AG09319 (cell line): Measurements from ENCODE around the gene RITA1.
A peak's percentile ranks its signal among the peaks of the same experiment; 100 is the strongest.

Experiments used
- DNase-seq: peaks from one replicate; pipeline ENCODE4 v3.0.0-alpha.2; 2010; ENCODE audit warnings: low read depth; ENCODE audit errors: extremely low read depth
- TF ChIP-seq, protein P1 (sequence below): IDR thresholded peaks from 2 replicates; pipeline ENCODE4 v1.5.1; 2011; ENCODE audit warnings: low read depth, mild to moderate bottlenecking, inconsistent platforms, low read length, moderate library complexity

The RITA1 gene

DNA sequence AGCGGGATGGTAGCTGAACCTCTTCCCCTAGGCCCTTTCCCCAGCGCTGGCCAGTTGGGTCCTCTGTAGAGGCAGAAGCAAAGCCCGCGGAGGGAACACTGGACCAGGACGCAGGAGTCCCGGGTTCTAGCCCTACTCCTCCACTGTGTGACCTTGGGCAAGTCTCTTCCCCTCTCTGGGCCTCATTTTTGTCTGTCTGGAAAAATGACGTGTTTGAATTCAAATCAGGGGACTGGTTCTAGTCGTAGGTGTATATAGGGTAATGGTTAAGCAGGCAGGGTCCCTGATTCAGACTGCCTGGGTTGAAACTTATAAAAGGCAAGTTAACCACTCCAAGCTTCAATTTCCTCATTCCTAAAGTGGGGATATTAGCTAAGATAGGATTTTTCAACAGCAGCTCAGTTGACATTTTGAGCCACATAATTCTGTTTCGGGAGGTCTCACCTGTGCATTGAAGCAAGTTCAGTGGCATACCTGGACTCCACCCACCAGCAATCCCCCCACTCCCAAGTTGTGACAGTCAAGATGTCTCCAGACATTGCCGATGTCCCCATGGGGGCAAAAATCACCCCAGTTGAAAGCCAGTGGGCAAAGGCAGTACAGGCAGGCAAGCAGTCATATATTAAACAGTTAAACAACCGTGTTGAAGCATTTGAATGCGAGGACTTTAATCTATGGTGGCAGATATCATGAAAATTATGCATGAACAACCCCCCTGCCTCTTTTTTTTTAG, 36.6 kb downstream of the RITA1 start:
- DNase-seq: no peak
- TF ChIP-seq, protein P1, sequence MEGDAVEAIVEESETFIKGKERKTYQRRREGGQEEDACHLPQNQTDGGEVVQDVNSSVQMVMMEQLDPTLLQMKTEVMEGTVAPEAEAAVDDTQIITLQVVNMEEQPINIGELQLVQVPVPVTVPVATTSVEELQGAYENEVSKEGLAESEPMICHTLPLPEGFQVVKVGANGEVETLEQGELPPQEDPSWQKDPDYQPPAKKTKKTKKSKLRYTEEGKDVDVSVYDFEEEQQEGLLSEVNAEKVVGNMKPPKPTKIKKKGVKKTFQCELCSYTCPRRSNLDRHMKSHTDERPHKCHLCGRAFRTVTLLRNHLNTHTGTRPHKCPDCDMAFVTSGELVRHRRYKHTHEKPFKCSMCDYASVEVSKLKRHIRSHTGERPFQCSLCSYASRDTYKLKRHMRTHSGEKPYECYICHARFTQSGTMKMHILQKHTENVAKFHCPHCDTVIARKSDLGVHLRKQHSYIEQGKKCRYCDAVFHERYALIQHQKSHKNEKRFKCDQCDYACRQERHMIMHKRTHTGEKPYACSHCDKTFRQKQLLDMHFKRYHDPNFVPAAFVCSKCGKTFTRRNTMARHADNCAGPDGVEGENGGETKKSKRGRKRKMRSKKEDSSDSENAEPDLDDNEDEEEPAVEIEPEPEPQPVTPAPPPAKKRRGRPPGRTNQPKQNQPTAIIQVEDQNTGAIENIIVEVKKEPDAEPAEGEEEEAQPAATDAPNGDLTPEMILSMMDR: no peak

DNA sequence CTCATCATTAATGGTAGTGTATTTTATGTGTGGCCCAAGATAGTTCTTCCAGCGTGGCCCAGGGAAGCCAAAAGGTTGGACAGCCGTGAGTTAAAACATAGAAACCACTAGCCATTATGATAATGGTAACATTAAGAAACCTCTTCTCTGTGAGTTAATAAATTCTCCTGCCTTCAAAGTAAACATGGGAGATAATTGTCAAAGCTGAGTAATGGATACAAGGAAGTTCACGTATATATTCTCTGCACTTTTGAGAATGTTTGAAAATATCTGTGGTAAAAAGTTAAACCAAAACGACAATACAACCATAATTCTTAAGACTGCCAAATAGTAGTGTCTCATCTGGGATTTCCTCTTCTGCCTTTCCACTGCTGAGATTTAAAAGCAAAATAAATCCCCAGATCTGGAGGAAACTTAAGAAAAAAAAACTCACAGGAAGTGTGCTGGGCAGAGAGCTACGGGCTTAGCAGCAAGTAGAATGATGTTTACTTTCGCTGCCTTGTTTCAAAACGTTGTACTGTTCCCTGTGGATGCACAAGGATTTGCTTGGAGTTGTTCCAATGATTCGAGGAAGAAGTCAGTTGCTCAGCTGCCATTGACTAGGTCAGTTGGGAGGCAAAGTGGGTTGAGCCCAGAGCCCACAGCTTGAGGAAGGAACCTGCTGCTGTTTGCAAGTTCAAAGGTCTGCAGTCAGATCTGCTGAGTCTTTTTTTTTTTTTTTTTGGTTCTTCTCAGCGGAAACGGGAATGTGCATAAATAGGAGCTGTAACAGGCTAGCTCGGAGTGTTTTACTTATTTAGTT, 37.4 kb downstream of the RITA1 start:
- DNase-seq: peak; percentile 75
- TF ChIP-seq, protein P1: no peak

GRCh38 chr12:113224955-113225354, 39.4 kb downstream of the RITA1 start:
- no peak for DNase-seq
- TF ChIP-seq, protein P1: no peak

- DNase-seq: no peak
These were observed 41.4 kb downstream of the RITA1 start for GRCh38 chr12:113226696-113227568.

GRCh38 chr12:113227686-113228391, 42.3 kb downstream of the RITA1 start:
- DNase-seq: no peak
- TF ChIP-seq, protein P1: no peak

More at GRCh38 chr12:113226696-113227568, 41.4 kb downstream of the RITA1 start:
- TF ChIP-seq, protein P1: no peak

- TF ChIP-seq, protein P1: no peak
- no peak for DNase-seq
These were observed 43.0 kb downstream of the RITA1 start for GRCh38 chr12:113228394-113229028.
